ENCODE results near the gene COG5.

COG5 gene

GRCh38 chr7:107212725-107213124 lies 351.0 kb downstream of the COG5 start:
- no peak for TF ChIP-seq CTCF (IDR thresholded peaks at IDR 0.05; ENCODE audit: low read depth, low read length, missing control alignments)
- in situ Hi-C loops (cut with HindIII; ENCODE audit: low sequenced_read_pairs): no loop called here
- no peak for DNase-seq (ENCODE audit: low read depth)
- no peak overlapping the region for H3K4me3 ChIP-seq (ENCODE audit: low read depth, low read length)

DNA sequence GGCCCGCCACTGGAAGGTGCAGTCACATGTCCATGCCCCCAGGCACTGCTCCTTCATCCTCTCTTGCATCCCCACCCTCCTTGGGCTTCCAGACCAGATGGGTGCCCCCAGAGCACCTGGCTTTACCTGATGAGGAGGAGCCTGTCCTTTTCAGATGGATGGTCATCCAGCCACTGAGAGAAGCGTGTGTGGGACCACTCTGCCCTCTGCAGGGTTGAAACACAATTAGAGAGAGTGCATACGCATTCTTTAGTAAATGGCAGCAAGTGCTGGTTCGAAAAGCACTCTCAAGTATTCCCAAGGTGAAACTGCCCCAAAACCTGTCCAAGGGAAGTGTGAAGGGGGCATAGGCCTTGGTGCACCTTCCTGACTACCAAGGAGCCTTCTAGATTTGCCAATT lies 353.3 kb downstream of the COG5 start:
- no peak for TF ChIP-seq CTCF (IDR thresholded peaks at IDR 0.05; ENCODE audit: low read depth, low read length, missing control alignments)
- H3K4me3 ChIP-seq (ENCODE audit: low read depth, low read length): no peak overlapping the region
- in situ Hi-C loops (cut with HindIII; ENCODE audit: low sequenced_read_pairs): no loop called here
- DNase-seq (ENCODE audit: low read depth): no peak

DNA sequence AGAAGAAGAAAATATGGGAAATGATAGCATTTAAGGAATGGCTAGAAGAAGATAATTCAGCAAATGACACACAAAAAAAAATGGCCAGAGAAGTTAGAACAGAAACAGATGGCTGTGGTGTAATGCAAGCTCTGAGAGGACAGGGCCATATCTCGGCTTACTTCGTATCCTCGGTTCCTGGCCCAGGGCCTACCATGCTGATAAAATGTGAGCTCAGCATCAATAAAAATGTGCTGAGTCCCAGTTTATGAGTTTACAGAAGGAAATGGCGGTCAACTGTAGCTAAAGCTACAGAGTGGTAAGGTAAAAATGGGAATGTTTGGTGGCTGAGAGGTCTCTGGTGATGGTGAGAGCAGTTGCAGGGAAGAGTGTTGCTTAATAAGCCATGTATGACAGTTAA lies 354.2 kb downstream of the COG5 start:
- H3K4me3 ChIP-seq (ENCODE audit: low read depth, low read length): no peak overlapping the region
- in situ Hi-C loops (cut with HindIII; ENCODE audit: low sequenced_read_pairs): no loop called here
- no peak for DNase-seq (ENCODE audit: low read depth)
- no peak for TF ChIP-seq CTCF (IDR thresholded peaks at IDR 0.05; ENCODE audit: low read depth, low read length, missing control alignments)

DNA sequence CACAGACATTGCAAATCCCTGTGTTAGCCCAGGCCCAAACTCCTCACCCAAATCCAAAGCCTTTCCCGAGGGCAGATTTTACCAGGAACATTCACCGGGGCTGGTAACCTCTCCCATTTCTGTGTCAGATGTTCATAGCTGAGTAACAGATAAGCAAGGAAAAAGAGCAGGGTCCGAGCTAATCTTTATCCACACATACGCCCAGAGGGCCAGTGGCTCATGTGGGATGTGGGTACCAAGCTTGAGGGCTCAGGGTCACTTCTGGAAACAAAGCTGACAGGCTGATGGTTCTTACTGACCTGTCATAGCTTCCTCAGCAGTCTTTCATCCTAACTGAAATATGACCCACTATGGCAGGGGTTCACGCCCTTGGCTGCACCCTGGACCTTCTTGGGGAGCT lies 355.2 kb downstream of the COG5 start:
- in situ Hi-C loops (cut with HindIII; ENCODE audit: low sequenced_read_pairs): no loop called here
- H3K4me3 ChIP-seq (ENCODE audit: low read depth, low read length): no peak overlapping the region
- TF ChIP-seq CTCF (IDR thresholded peaks at IDR 0.05; ENCODE audit: low read depth, low read length, missing control alignments): no peak
- no peak for DNase-seq (ENCODE audit: low read depth)

DNA sequence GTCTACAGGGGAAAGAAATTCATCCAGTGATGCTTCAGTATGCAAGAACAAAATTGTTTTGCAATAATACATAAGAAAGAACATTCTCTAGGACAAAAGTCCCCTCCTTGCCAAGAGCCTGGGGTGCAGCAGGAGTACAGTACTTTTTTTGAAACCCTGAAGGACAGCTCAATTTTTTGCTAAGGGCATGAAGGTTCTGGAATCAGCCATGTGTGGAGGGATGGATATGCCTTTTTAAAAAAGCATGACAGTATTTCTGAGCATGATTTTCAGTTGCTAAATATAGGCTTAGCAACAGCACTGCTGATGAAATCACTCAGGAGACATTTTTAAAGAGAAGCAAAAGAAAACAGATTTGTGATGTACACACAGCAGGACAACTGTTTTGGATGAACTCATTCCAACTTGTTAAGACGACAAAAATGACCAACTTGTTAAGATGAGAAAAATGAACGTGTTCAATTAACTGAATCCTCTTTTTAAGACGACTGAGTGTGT lies 355.6 kb downstream of the COG5 start:
- TF ChIP-seq CTCF (IDR thresholded peaks at IDR 0.05; ENCODE audit: low read depth, low read length, missing control alignments): no peak
- no peak for DNase-seq (ENCODE audit: low read depth)
- in situ Hi-C loops (cut with HindIII; ENCODE audit: low sequenced_read_pairs): no loop called here
- no peak overlapping the region for H3K4me3 ChIP-seq (ENCODE audit: low read depth, low read length)

- no peak for DNase-seq (ENCODE audit: low read depth)
- no peak overlapping the region for H3K4me3 ChIP-seq (ENCODE audit: low read depth, low read length)
- in situ Hi-C loops (cut with HindIII; ENCODE audit: low sequenced_read_pairs): no loop called here
- TF ChIP-seq CTCF (IDR thresholded peaks at IDR 0.05; ENCODE audit: low read depth, low read length, missing control alignments): no peak
Measured at GRCh38 chr7:107207459-107207858, 356.3 kb downstream of the COG5 start.

GRCh38 chr7:107206706-107207105 lies 357.0 kb downstream of the COG5 start:
- no peak for DNase-seq (ENCODE audit: low read depth)

More at GRCh38 chr7:107206706-107207105, 357.0 kb downstream of the COG5 start:
- no peak for TF ChIP-seq CTCF (IDR thresholded peaks at IDR 0.05; ENCODE audit: low read depth, low read length, missing control alignments)
- in situ Hi-C loops (cut with HindIII; ENCODE audit: low sequenced_read_pairs): no loop called here
- H3K4me3 ChIP-seq (ENCODE audit: low read depth, low read length): no peak overlapping the region
